Ishikawa (cell line): Measurements from ENCODE around the gene MRPS17.

Experiments
- CREB1 ChIP-seq: IDR thresholded peaks from 2 replicates; pipeline ENCODE4 v1.6.1; 2012; ENCODE audit warnings: low read depth
- EP300 ChIP-seq: IDR thresholded peaks from 2 replicates; pipeline ENCODE4 v1.6.1; 2012; ENCODE audit warnings: borderline replicate concordance
- FOXM1 ChIP-seq: IDR thresholded peaks from 2 replicates; pipeline ENCODE4 v1.6.1; 2012; ENCODE audit warnings: low read depth, borderline replicate concordance
- MAX ChIP-seq: IDR thresholded peaks from 2 replicates; pipeline ENCODE4 v1.6.1; 2012
- NFIC ChIP-seq: IDR thresholded peaks from 2 replicates; pipeline ENCODE4 v1.6.1; 2012
- RAD21 ChIP-seq: IDR thresholded peaks from 2 replicates; pipeline ENCODE4 v1.6.1; 2012; ENCODE audit warnings: low read depth
- TAF1 ChIP-seq: IDR thresholded peaks from 2 replicates; pipeline ENCODE4 v1.6.1; 2012; ENCODE audit warnings: low read depth, mild to moderate bottlenecking
- TEAD4 ChIP-seq: IDR thresholded peaks from 2 replicates; pipeline ENCODE4 v1.6.1; 2012
- ZBTB7A ChIP-seq: IDR thresholded peaks from 2 replicates; pipeline ENCODE4 v1.6.1; 2012; ENCODE audit warnings: low read depth
- TF ChIP-seq, protein P1 (sequence below): IDR thresholded peaks from 2 replicates; pipeline ENCODE4 v1.6.1; 2012
- TF ChIP-seq, protein P2 (sequence below): IDR thresholded peaks from 2 replicates; pipeline ENCODE4 v1.6.1; 2012; ENCODE audit warnings: low read depth, mild to moderate bottlenecking

- TF ChIP-seq EP300 (no peak), RAD21 (no peak), MAX (no peak), FOXM1 (no peak), ZBTB7A (no peak), TAF1 (no peak), CREB1 (no peak), TEAD4 (no peak), NFIC (no peak)
- TF ChIP-seq, protein P1, sequence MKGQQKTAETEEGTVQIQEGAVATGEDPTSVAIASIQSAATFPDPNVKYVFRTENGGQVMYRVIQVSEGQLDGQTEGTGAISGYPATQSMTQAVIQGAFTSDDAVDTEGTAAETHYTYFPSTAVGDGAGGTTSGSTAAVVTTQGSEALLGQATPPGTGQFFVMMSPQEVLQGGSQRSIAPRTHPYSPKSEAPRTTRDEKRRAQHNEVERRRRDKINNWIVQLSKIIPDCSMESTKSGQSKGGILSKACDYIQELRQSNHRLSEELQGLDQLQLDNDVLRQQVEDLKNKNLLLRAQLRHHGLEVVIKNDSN: no peak
- TF ChIP-seq, protein P2, sequence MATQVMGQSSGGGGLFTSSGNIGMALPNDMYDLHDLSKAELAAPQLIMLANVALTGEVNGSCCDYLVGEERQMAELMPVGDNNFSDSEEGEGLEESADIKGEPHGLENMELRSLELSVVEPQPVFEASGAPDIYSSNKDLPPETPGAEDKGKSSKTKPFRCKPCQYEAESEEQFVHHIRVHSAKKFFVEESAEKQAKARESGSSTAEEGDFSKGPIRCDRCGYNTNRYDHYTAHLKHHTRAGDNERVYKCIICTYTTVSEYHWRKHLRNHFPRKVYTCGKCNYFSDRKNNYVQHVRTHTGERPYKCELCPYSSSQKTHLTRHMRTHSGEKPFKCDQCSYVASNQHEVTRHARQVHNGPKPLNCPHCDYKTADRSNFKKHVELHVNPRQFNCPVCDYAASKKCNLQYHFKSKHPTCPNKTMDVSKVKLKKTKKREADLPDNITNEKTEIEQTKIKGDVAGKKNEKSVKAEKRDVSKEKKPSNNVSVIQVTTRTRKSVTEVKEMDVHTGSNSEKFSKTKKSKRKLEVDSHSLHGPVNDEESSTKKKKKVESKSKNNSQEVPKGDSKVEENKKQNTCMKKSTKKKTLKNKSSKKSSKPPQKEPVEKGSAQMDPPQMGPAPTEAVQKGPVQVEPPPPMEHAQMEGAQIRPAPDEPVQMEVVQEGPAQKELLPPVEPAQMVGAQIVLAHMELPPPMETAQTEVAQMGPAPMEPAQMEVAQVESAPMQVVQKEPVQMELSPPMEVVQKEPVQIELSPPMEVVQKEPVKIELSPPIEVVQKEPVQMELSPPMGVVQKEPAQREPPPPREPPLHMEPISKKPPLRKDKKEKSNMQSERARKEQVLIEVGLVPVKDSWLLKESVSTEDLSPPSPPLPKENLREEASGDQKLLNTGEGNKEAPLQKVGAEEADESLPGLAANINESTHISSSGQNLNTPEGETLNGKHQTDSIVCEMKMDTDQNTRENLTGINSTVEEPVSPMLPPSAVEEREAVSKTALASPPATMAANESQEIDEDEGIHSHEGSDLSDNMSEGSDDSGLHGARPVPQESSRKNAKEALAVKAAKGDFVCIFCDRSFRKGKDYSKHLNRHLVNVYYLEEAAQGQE: no peak
These were observed 24.4 kb downstream of the MRPS17 start for GRCh38 chr7:55975988-55976633.
